MCF 10A (cell line): ENCODE results near the gene LAMA3. TPM values are rescaled to one million over a fixed set of nuclear protein-coding genes. Genes with fewer than 3 reads are reported as not detected.

Source experiments
- BruUV-seq: library from RNA; stranded (reverse); fragments of 400-500 nt; replicated peaks from 2 replicates; lab custom pipeline; 2021; lab: Mats Ljungman, UMichigan
- CTCF ChIA-PET: fragments of 300-600 bp; sonication (Branson Sonifier 250); formaldehyde crosslinking; extraction: SDS; loops from one replicate; lab custom pipeline; 2021; ENCODE audit warnings: antibody characterized with exemption, inconsistent platforms; lab: Yijun Ruan, JAX
- POLR2A ChIA-PET: fragments of 300-600, 350-650 bp; sonication (Branson Sonifier 250); formaldehyde crosslinking; extraction: SDS; loops from one replicate; lab custom pipeline; 2020; ENCODE audit warnings: antibody characterized with exemption, inconsistent platforms; lab: Yijun Ruan, JAX
- DNase-seq: peaks from one replicate; pipeline ENCODE4 v3.0.0-alpha.2; 2018; ENCODE audit not compliant: unreplicated experiment
- H3K27ac Mint-ChIP-seq: one replicate; pipeline ENCODE4 v1.8.0; 2022; ENCODE audit warnings: mild to moderate bottlenecking, low read depth, mixed read lengths; ENCODE audit not compliant: unreplicated experiment
- H3K27me3 Mint-ChIP-seq: one replicate; pipeline ENCODE4 v1.8.0; 2022; ENCODE audit warnings: mixed read lengths; ENCODE audit not compliant: insufficient read depth, unreplicated experiment
- H3K36me3 Mint-ChIP-seq: one replicate; pipeline ENCODE4 v1.8.0; 2022; ENCODE audit warnings: mild to moderate bottlenecking, moderate library complexity, mixed read lengths; ENCODE audit not compliant: insufficient read depth, unreplicated experiment
- H3K4me1 Mint-ChIP-seq: one replicate; pipeline ENCODE4 v1.8.0; 2022; ENCODE audit warnings: mixed read lengths; ENCODE audit not compliant: insufficient read depth, unreplicated experiment
- H3K4me3 Mint-ChIP-seq: one replicate; pipeline ENCODE4 v1.8.0; 2022; ENCODE audit warnings: mild to moderate bottlenecking, moderate library complexity, mixed read lengths; ENCODE audit not compliant: unreplicated experiment
- H3K9me3 Mint-ChIP-seq: one replicate; pipeline ENCODE4 v1.8.0; 2022; ENCODE audit warnings: mixed read lengths; ENCODE audit not compliant: unreplicated experiment
- CTCF ChIP-seq: fragments of 200-600 bp; IDR thresholded peaks from one replicate; pipeline ENCODE4 v1.8.0; 2022; ENCODE audit warnings: antibody characterized with exemption, mild to moderate bottlenecking; ENCODE audit not compliant: unreplicated experiment
- intact Hi-C: fragments of 100-400 bp; cut with micrococcal nuclease; formaldehyde crosslinking; loops from 2 replicates; pipeline ENCODE4 v1.14.1; 2022
- total RNA-seq: library from RNA; stranded (reverse); gene quantifications from 2 replicates; pipeline ENCODE4 v1.2.3, GENCODE V29; 2022

Gene LAMA3
- total RNA-seq, 1 experiment from 2014 or later: 371 TPM

GRCh38 chr18:23671564-23671963 lies 17.7 kb upstream of the LAMA3 start:
- POLR2A ChIA-PET: no interaction called here
- DNase-seq: no peak
- H3K27ac Mint-ChIP-seq: no peak overlapping the region
- H3K27me3 Mint-ChIP-seq: no peaks in the 10 kb centered on the region
- H3K9me3 Mint-ChIP-seq: no peaks in the 10 kb centered on the region
- intact Hi-C loops: no loop called here
- no peaks in the 10 kb centered on the region for H3K36me3 Mint-ChIP-seq
- no peak overlapping the region for H3K4me3 Mint-ChIP-seq
- no peak for TF ChIP-seq CTCF
- BruUV-seq: no TSS peak
- H3K4me1 Mint-ChIP-seq: peaks cover 10% of the 10 kb centered on the region
- CTCF ChIA-PET: interaction anchor here (0.6 to 2.9 kb wide), 2 partner anchors 20 to 31 kb away, joined by 3 to 11 read pairs; no protein-coding TSS in a partner anchor

- no peak for DNase-seq
- peaks cover 8% of the 10 kb centered on the region for H3K4me1 Mint-ChIP-seq
- no peaks in the 10 kb centered on the region for H3K27me3 Mint-ChIP-seq
- no TSS peak for BruUV-seq
- H3K4me3 Mint-ChIP-seq: no peak overlapping the region
- H3K9me3 Mint-ChIP-seq: no peaks in the 10 kb centered on the region
- H3K27ac Mint-ChIP-seq: no peak overlapping the region
- TF ChIP-seq CTCF: no peak
- intact Hi-C loops: no loop called here
- no peaks in the 10 kb centered on the region for H3K36me3 Mint-ChIP-seq
- CTCF ChIA-PET: no interaction called here
- POLR2A ChIA-PET: no interaction called here
These were observed 15.5 kb upstream of the LAMA3 start for GRCh38 chr18:23673725-23674124.

- TF ChIP-seq CTCF: no peak
- no peak for DNase-seq
- intact Hi-C loops: no loop called here
- Mint-ChIP-seq H3K36me3 (no peaks in the 10 kb centered on the region), H3K27me3 (no peaks in the 10 kb centered on the region), H3K4me1 (no peaks in the 10 kb centered on the region), H3K9me3 (peaks cover 8% of the 10 kb centered on the region), H3K4me3 (no peak overlapping the region), H3K27ac (no peak overlapping the region)
- BruUV-seq: no TSS peak
- ChIA-PET CTCF (interaction anchor here (1.0 to 1.5 kb wide), 2 partner anchors 9 to 27 kb away, joined by 4 to 5 read pairs; no protein-coding TSS in a partner anchor), POLR2A (no interaction called here)
These were observed 14.0 kb upstream of the LAMA3 start for GRCh38 chr18:23675236-23675635.

- POLR2A ChIA-PET: no interaction called here
- intact Hi-C loops: no loop called here
- H3K27me3 Mint-ChIP-seq: no peaks in the 10 kb centered on the region
These were observed 13.4 kb upstream of the LAMA3 start for GRCh38 chr18:23675896-23676295.

More at GRCh38 chr18:23675896-23676295, 13.4 kb upstream of the LAMA3 start:
- no peaks in the 10 kb centered on the region for H3K36me3 Mint-ChIP-seq
- CTCF ChIA-PET: interaction anchor here (0.7 to 1.5 kb wide), 3 partner anchors 10 to 34 kb away, joined by 3 to 5 read pairs (median 4); no protein-coding TSS in a partner anchor
- no peak overlapping the region for H3K27ac Mint-ChIP-seq
- no peak for TF ChIP-seq CTCF
- no peak overlapping the region for H3K4me3 Mint-ChIP-seq
- no peak for DNase-seq
- no TSS peak for BruUV-seq
- H3K4me1 Mint-ChIP-seq: no peaks in the 10 kb centered on the region
- H3K9me3 Mint-ChIP-seq: peaks cover 8% of the 10 kb centered on the region
